CD14-positive monocyte (primary cell): ENCODE measurements around the gene CST9L. TPM values are rescaled to one million over a fixed set of nuclear protein-coding genes. Genes with fewer than 3 reads are reported as not detected.

ENCODE experiments used
- DNase-seq, 3 donors: peaks; one replicate each; pipeline ENCODE4 v3.0.0-alpha.2; 2011 to 2022
- H2AFZ ChIP-seq: 2 replicates; pipeline ENCODE4 v1.6.0; 2012; ENCODE audit warnings: mild to moderate bottlenecking, low read depth, low read length, inconsistent platforms; ENCODE audit not compliant: insufficient read depth, poor library complexity, severe bottlenecking
- H3K27ac ChIP-seq, 2 donors: 1 replicate in 1 of 2; 2 replicates in 1 of 2; pipeline ENCODE4 v1.5.1; 2012 to 2013; ENCODE audit warnings: low read length in 2 of 2, control low read depth in 1 of 2, inconsistent platforms in 1 of 2, low read depth in 1 of 2, mild to moderate bottlenecking in 1 of 2
- H3K27me3 ChIP-seq, 2 donors: one replicate each; pipeline versions ENCODE4 v1.6.0 to v1.6.1; 2011 to 2013; ENCODE audit warnings: low read length in 2 of 2; ENCODE audit not compliant: control insufficient read depth in 2 of 2, insufficient read depth in 2 of 2
- H3K36me3 ChIP-seq, 2 donors: replicated peaks in 1 of 2; 1 replicate in 1 of 2; 2 replicates in 1 of 2; pipeline versions ENCODE4 v1.5.1 to v1.6.1; 2012 to 2013; ENCODE audit warnings: low read length in 2 of 2, control low read depth in 1 of 2, inconsistent platforms in 1 of 2, mild to moderate bottlenecking in 1 of 2; ENCODE audit not compliant: insufficient read depth in 2 of 2, control insufficient read depth in 1 of 2
- H3K4me1 ChIP-seq, 2 donors: 1 replicate in 1 of 2; 2 replicates in 1 of 2; pipeline versions ENCODE4 v1.5.1 to v1.6.1; 2012 to 2013; ENCODE audit warnings: low read length in 2 of 2, control low read depth in 1 of 2, inconsistent platforms in 1 of 2, mild to moderate bottlenecking in 1 of 2, moderate library complexity in 1 of 2; ENCODE audit not compliant: insufficient read depth in 2 of 2, control insufficient read depth in 1 of 2
- H3K4me2 ChIP-seq: replicated peaks from 2 replicates; pipeline ENCODE3; 2012; ENCODE audit warnings: low read length, moderate library complexity, mild to moderate bottlenecking; ENCODE audit not compliant: poor library complexity, severe bottlenecking; ENCODE audit errors: extremely low read depth
- H3K4me3 ChIP-seq, 3 experiments: fragments of 200-600 bp in 1 of 3; sonication (generic) in 1 of 3; replicated peaks in 1 of 3; 1 replicate in 2 of 3; 2 replicates in 1 of 3; pipeline ENCODE4 v1.5.1; 2011 to 2013; ENCODE audit warnings: low read length in 3 of 3, mild to moderate bottlenecking in 3 of 3, control low read depth in 2 of 3, low read depth in 2 of 3, inconsistent platforms in 1 of 3, moderate library complexity in 1 of 3
- H3K79me2 ChIP-seq: 2 replicates; pipeline ENCODE4 v1.6.0; 2012; ENCODE audit warnings: mild to moderate bottlenecking, control low read depth, inconsistent platforms, low read length, moderate library complexity; ENCODE audit not compliant: insufficient read depth
- H3K9ac ChIP-seq: 2 replicates; pipeline ENCODE4 v1.6.0; 2017; ENCODE audit warnings: low read length, mild to moderate bottlenecking; ENCODE audit not compliant: insufficient read depth, poor library complexity, severe bottlenecking
- H3K9me3 ChIP-seq, 2 donors: replicated peaks in 1 of 2; 1 replicate in 1 of 2; 2 replicates in 1 of 2; pipeline versions ENCODE4 v1.5.1 to v1.6.1; 2012 to 2013; ENCODE audit warnings: low read length in 2 of 2, control low read depth in 1 of 2; ENCODE audit not compliant: control insufficient read depth in 1 of 2, insufficient read depth in 1 of 2
- H4K20me1 ChIP-seq: 2 replicates; pipeline ENCODE4 v1.6.0; 2012; ENCODE audit warnings: mild to moderate bottlenecking, low read length, control low read depth, moderate library complexity; ENCODE audit not compliant: insufficient read depth
- H3K27ac Mint-ChIP-seq, 7 donors: one replicate each; pipeline ENCODE4 v1.8.0; 2020; ENCODE audit warnings: mild to moderate bottlenecking in 7 of 7, mixed read lengths in 7 of 7, moderate library complexity in 6 of 7, inconsistent platforms in 2 of 7
- H3K27me3 Mint-ChIP-seq, 3 donors: one replicate each; pipeline ENCODE4 v1.8.0; 2021 to 2022; ENCODE audit warnings: low read depth in 3 of 3, mild to moderate bottlenecking in 3 of 3, mixed read lengths in 3 of 3, moderate library complexity in 3 of 3, inconsistent platforms in 1 of 3
- H3K36me3 Mint-ChIP-seq, 2 donors: one replicate each; pipeline ENCODE4 v1.8.0; 2020; ENCODE audit warnings: mixed read lengths in 2 of 2, inconsistent platforms in 1 of 2, mild to moderate bottlenecking in 1 of 2
- H3K4me1 Mint-ChIP-seq: one replicate; pipeline ENCODE4 v1.8.0; 2020; ENCODE audit warnings: mild to moderate bottlenecking, mixed read lengths
- H3K4me3 Mint-ChIP-seq, 2 donors: one replicate each; pipeline ENCODE4 v1.8.0; 2020; ENCODE audit warnings: mild to moderate bottlenecking in 2 of 2, mixed read lengths in 2 of 2, moderate library complexity in 1 of 2
- H3K9me3 Mint-ChIP-seq, 7 donors: one replicate each; pipeline ENCODE4 v1.8.0; 2020 to 2022; ENCODE audit warnings: mixed read lengths in 7 of 7, mild to moderate bottlenecking in 6 of 7, moderate library complexity in 6 of 7, inconsistent platforms in 2 of 7
- WGBS: methylation state at CpG from one replicate; pipeline ENCODE4 v1.1.5; 2013; ENCODE audit warnings: missing lambda C conversion rate; ENCODE audit not compliant: insufficient coverage; 5-methylcytosine and 5-hydroxymethylcytosine counted together
- intact Hi-C, 2 donors: fragments of 100-400 bp; cut with micrococcal nuclease; formaldehyde crosslinking; loops; one replicate each; pipeline versions ENCODE4 v1.15.0 to v1.15.1; 2023
- polyA plus RNA-seq, 3 donors: library from polyadenylated mRNA; depleted of rRNA in 1 of 3; unstranded in 2 of 3; stranded (reverse) in 1 of 3; fragments of 300-500 nt in 2 of 3; fragments of >200 nt in 1 of 3; fragmentation: Illumina TruSeq in 2 of 3; gene quantifications; 1 replicate in 2 of 3; 2 replicates in 1 of 3; pipeline ENCODE4 v1.2.3, GENCODE V29; 2012 to 2021
- TF ChIP-seq, protein P1 (sequence below): fragments of 200-600 bp; IDR thresholded peaks from one replicate; pipeline ENCODE4 v1.8.0; 2022; ENCODE audit warnings: antibody characterized with exemption, mild to moderate bottlenecking

CST9L gene
- polyA plus RNA-seq, 3 donors, result not detected

- peaks cover 5 to 8% (median 5%) of the 10 kb centered on the region in 3 donors for H3K27me3 Mint-ChIP-seq
- Histone ChIP-seq H3K9ac (no peak overlapping the region), H2AFZ (no peak overlapping the region), H3K4me2 (no peak overlapping the region), H3K79me2 (no peaks in the 10 kb centered on the region), H3K4me3 (no peak overlapping the region), H4K20me1 (no peaks in the 10 kb centered on the region), H3K36me3 (no peaks in the 10 kb centered on the region), H3K4me1 (peaks cover 6 to 7% of the 10 kb centered on the region in 2 donors), H3K27me3 (no peaks in the 10 kb centered on the region), H3K9me3 (no peaks in the 10 kb centered on the region), H3K27ac (no peak overlapping the region)
- no peak for DNase-seq
- TF ChIP-seq, protein P1, sequence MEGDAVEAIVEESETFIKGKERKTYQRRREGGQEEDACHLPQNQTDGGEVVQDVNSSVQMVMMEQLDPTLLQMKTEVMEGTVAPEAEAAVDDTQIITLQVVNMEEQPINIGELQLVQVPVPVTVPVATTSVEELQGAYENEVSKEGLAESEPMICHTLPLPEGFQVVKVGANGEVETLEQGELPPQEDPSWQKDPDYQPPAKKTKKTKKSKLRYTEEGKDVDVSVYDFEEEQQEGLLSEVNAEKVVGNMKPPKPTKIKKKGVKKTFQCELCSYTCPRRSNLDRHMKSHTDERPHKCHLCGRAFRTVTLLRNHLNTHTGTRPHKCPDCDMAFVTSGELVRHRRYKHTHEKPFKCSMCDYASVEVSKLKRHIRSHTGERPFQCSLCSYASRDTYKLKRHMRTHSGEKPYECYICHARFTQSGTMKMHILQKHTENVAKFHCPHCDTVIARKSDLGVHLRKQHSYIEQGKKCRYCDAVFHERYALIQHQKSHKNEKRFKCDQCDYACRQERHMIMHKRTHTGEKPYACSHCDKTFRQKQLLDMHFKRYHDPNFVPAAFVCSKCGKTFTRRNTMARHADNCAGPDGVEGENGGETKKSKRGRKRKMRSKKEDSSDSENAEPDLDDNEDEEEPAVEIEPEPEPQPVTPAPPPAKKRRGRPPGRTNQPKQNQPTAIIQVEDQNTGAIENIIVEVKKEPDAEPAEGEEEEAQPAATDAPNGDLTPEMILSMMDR, result no peak
- no peak overlapping the region for H3K4me3 Mint-ChIP-seq
- H3K27ac Mint-ChIP-seq, result no peak overlapping the region
- WGBS, result 96% methylated on average over 8 of the region's 12 CpGs
- intact Hi-C loops, result no loop called here
- peaks cover 0 to 3% (median 0%) of the 10 kb centered on the region in 7 donors for H3K9me3 Mint-ChIP-seq
- H3K4me1 Mint-ChIP-seq, result peaks cover 12% of the 10 kb centered on the region
- no peaks in the 10 kb centered on the region for H3K36me3 Mint-ChIP-seq
Observed at GRCh38 chr20:23546435-23547144, 21.7 kb downstream of the CST9L start.

GRCh38 chr20:23544133-23544532, 24.2 kb downstream of the CST9L start:
- H3K9me3 ChIP-seq, result no peaks in the 10 kb centered on the region
- H3K27ac Mint-ChIP-seq, result no peak overlapping the region
- intact Hi-C loops, result no loop called here

More at GRCh38 chr20:23544133-23544532, 24.2 kb downstream of the CST9L start:
- Histone ChIP-seq H3K79me2 (no peaks in the 10 kb centered on the region), H3K27ac (no peak overlapping the region), H3K4me2 (no peak overlapping the region), H3K4me1 (peaks cover 13% of the 10 kb centered on the region in 2 donors), H2AFZ (no peak overlapping the region), H3K4me3 (no peak overlapping the region), H3K9ac (no peak overlapping the region), H3K27me3 (no peaks in the 10 kb centered on the region), H4K20me1 (no peaks in the 10 kb centered on the region), H3K36me3 (no peaks in the 10 kb centered on the region)
- H3K27me3 Mint-ChIP-seq, result peaks cover 5 to 6% (median 5%) of the 10 kb centered on the region in 3 donors
- WGBS, result 96% methylated on average over 4 of the region's 6 CpGs
- TF ChIP-seq, protein P1, result no peak
- peaks cover 18% of the 10 kb centered on the region for H3K4me1 Mint-ChIP-seq
- no peak for DNase-seq
- no peak overlapping the region for H3K4me3 Mint-ChIP-seq
- no peaks in the 10 kb centered on the region for H3K36me3 Mint-ChIP-seq
- H3K9me3 Mint-ChIP-seq, result peaks cover 0 to 3% (median 2%) of the 10 kb centered on the region in 7 donors
